COR-L47 (cell line): ENCODE measurements around the gene TBC1D22A.

Source experiments
- DNase-seq: peaks from one replicate; lab custom pipeline; 2025; lab: John Stamatoyannopoulos, UW

Gene TBC1D22A

GRCh38 chr22:47060718-47061117, 298.3 kb downstream of the TBC1D22A start:
- no peak for DNase-seq

DNA sequence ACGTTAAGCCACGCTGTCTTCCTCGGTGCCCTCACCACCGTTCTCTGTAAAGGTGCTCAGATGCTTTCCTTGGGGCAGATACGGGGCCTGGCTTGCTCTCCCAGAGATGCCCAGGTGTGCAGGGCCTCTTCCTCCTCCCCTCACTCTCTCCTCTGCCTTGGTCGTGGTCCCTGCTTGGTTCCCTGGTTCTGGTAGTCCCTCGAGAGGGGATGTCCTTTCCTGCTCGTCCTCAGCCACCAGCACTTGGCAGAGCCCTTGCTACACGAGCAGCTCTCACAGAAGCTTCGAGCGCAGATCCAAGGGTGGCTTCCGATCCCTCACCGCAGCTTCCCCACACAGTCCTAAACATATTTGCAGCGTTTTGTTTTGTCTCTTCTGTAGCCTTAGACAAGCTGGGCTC, 298.8 kb downstream of the TBC1D22A start:
- no peak for DNase-seq

GRCh38 chr22:47062126-47062525, 299.7 kb downstream of the TBC1D22A start:
- DNase-seq: no peak

DNA sequence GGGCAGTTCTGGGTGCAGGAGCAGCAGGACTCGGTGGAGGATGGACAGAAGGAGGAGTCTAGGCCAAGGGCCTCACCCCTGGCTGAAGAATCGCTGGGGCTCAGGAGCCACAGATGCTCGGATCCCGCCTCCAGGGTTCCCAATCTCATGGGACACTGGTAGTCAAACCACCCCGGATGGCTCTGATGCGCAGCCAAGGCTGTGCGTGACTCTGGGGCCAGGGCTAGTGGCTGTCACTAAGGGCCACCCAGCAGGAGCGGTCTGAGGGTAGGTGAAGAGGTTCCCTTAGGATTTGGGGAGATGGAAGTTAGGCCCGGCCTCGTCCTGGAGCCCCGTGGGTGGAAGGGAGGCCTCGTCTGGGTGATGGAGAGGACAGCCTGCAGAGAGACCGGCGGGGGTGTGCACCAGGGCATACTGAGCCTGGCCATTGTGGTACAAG, 300.6 kb downstream of the TBC1D22A start:
- DNase-seq: no peak

DNA sequence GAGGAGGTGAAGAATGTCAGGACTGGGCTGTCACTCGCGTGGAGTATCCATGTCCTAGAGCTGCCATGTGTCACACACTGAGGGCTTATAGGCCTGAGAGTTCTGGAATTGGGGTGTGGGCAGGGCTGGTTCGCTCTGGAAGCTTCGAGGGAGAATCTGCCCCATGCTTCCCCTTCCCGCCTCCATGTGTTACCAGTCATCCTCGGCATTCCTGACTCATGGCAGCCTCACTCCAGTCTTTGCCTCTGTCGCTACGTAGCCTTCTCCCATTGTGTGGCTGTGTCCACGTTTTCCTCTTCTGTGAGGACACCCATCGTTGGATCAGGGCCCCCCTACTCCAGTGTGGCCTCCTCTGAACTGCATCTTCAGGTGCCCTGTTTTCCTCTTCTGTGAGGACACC, 301.2 kb downstream of the TBC1D22A start:
- DNase-seq: no peak

GRCh38 chr22:47064016-47064415, 301.6 kb downstream of the TBC1D22A start:
- no peak for DNase-seq

- no peak for DNase-seq
Observed at GRCh38 chr22:47064416-47064815, 302.0 kb downstream of the TBC1D22A start.

DNA sequence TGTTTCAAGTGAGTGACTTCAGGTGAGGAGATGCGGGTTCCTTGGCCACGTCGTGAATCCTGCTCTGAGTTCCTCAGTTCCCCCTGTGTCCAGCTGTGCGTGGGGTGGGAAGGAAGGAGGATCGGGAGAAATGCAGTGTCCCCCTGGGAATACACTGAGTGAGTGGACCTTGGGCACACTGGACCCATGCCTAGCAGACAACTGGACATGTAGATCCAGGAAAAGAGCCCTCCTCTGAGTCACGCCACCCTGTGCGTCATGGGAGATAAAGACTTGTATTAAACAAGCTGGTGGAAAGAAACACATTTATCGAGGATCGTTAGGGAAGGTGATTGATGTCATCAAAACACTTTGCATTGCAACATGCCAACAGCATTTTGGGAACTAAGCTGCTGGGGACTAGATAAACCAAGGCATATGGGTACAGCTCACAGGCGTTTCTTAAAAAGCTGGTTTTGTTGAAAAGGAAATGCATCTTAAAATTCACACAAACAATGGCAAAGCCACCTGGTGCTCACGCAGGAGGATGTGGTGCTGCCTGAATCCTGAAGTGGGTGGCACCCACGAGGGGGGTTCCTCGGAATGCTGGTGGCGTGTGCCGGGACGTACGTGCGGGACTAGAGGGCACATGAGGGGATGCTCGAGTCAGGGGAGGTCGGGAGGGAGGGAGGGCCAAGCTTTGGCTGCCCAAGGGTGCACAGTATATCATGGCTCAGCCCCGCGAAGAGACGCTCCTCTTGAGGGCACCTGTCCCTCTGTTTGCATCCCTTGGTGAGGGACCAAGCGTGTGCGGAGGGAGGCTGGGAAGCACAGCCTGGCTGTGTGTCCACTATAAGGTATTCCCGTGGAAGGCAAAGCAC, 303.5 kb downstream of the TBC1D22A start:
- DNase-seq: no peak

DNA sequence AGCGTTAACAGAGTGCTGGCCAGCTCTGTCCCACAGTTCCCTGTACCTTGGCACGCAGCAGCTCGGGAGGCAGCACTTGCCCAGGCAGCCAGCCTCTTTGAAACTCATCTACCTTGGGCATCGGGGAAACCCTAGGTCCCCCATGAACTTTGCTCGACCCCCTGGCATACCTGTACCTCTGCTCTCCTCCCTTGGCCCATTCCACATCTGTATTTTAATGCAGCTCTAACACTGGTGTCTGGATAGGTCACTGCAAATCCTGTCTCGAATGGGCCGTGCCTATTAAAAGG, 304.1 kb downstream of the TBC1D22A start:
- DNase-seq: no peak

GRCh38 chr22:47067321-47067890, 305.0 kb downstream of the TBC1D22A start:
- no peak for DNase-seq

- no peak for DNase-seq
Observed at GRCh38 chr22:47067911-47068625, 305.6 kb downstream of the TBC1D22A start.

- DNase-seq: no peak
Observed at GRCh38 chr22:47068626-47068996, 306.2 kb downstream of the TBC1D22A start.

GRCh38 chr22:47069270-47069669, 306.8 kb downstream of the TBC1D22A start:
- DNase-seq: no peak

DNA sequence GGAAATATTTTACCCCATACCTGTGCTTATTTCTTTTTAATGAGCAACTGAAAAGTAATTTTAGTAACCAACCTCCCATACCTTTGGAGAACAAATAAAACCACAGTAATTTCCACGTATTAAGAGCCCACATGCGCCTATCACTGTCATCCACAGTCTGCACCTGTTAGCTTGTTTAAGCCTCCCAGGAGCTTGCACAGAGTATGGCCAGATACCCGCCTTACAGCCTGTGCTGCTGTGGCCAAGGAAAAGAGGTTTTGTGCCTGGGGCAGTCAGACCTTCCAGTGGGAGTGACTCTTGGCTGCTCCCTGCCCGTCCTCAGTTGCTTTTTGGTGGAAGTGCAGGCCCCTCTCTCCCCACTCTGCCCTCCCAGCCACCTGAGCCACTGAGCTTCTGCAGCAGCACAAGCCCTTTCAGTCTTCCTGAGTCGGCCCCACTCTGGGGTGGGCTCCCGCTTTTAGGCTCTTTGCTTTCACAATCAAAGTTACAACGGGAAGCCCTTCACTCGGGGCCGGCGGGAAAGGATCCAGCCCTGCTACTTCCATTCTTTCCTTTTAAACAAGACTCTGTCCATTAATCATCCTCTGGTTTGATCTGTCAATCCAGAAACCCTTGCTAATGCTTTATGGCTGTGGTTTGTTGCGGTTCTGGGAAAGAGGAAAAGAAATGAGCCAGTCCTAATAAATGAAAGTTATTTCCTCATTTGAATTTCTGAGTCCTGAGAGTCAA, 308.8 kb downstream of the TBC1D22A start:
- DNase-seq: no peak

GRCh38 chr22:47071807-47072641, 309.6 kb downstream of the TBC1D22A start:
- no peak for DNase-seq

DNA sequence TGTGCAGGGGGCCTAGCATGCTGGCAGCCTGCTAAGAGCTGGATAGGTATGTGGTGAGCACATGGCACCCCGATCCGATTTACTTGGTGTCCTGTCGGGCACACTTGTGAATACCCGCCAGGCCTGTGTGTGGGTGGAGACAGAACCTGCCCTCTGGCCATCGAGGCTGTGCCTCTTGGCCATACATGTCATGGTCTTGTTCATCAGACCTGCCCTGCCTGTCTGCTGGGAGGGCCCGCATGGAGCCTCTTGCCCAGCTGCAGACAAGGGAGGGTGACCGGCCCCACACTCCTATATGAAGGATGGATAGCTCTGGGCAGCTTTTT, 310.2 kb downstream of the TBC1D22A start:
- no peak for DNase-seq

GRCh38 chr22:47073075-47073474, 310.6 kb downstream of the TBC1D22A start:
- DNase-seq: no peak

DNA sequence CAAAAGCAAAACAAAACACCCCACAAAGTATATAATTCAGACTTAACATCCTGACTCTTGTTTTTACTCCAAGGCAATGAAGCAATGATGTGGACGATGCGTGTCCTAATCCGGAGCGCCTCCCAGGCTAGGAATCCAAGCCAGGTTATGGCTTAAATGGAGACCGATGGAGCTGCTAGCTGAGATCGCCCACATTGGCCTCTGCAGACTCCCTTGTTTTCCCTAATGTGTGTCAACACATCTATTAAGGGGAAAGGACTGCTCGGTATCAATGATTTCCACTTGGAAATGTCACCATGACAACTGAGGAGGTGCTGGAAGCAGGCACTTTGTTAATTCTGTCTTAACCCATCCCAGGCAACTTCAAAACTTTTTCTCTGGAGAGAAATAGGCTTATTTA, 311.7 kb downstream of the TBC1D22A start:
- no peak for DNase-seq

DNA sequence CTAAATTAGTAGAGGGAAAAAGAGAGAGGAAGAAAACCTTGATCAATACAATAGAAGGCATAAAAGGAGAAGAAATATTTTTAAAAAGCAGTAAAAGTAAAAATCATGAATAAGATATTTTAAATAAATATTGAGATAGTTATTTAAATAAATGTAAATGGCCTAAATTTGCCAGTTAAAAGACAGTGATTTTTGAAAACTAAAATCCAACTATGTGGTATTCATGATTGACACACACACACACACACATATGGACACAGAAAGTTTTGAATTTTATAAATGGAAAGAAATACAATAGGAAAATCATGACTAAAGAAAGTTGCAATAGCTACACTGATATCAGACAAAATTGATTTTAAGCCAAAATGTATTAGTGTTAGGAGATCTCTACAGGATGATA, 313.1 kb downstream of the TBC1D22A start:
- no peak for DNase-seq

- no peak for DNase-seq
Observed at GRCh38 chr22:47076758-47077157, 314.3 kb downstream of the TBC1D22A start.

DNA sequence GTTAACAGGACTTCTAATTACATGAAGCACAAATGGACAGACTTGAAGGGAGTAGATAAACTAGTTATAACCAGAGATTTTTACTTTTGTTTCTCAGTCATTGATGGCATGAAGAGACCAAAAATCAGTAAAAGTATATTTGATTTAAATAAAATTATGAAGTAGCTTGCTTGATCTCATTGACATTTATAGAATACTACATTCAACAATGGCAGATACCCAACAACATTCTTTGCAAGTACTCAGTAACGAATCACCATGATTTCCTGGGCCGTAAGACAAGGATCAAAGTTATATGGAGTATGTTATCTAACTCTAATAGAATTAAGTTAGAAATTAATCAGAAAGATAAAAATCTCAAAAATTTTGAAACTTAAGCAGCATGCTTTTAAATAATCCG, 317.6 kb downstream of the TBC1D22A start:
- DNase-seq: no peak

DNA sequence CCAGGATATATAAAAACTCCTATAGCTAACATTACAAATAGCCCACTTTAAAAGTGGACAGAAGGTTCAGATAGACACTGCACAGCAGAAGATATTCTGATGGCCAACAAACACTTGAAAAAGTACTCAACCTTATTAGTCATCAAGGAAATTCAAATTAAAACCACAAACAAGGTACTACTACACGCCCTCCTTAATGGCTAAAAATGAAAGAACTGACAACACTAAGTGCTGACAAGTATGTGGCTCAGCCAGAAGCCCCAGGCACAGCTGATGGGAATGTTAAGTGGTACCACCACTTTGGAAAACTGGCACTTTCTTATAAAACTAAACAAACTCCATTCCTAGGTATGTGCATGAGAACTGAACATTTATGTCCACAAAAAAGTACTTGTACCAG, 320.1 kb downstream of the TBC1D22A start:
- DNase-seq: no peak
